Stimulated activated CD4-positive, alpha-beta T cell treated with anti-CD3 and anti-CD28 coated beads, Interleukin-1b, Interleukin-23, amount 100 ng/mL, for 48 hours (primary cell): ENCODE data around the gene GRIP1.
A peak's percentile ranks its signal among the peaks of the same experiment; 100 is the strongest.

Experiments
- DNase-seq: peaks from one replicate; pipeline ENCODE4 v3.0.0-alpha.2; 2020

GRIP1 gene

GRCh38 chr12:66302827-66303169 is 376.1 kb downstream of the GRIP1 start:
- DNase-seq = no peak

GRCh38 chr12:66301944-66302826 is 376.7 kb downstream of the GRIP1 start, which contains the start of gene HELB:
Gene HELB, plus strand, starts transcription at chr12:66302493. Its CDS starts 111 bp downstream, at chr12:66302604.
- peak; percentile 97 for DNase-seq

- no peak for DNase-seq
These were observed 381.0 kb downstream of the GRIP1 start for GRCh38 chr12:66297923-66298322.
